Kidney epithelial cell (primary cell): ENCODE data around the gene TSPAN5. TPM values are rescaled to one million over a fixed set of nuclear protein-coding genes. Genes with fewer than 3 reads are reported as not detected.

Source experiments
- DNase-seq: peaks from one replicate; pipeline ENCODE4 v3.0.0-alpha.2; 2010; ENCODE audit warnings: low read depth
- H3K27me3 ChIP-seq: 2 replicates; pipeline ENCODE4 v1.6.0; 2011; ENCODE audit warnings: low read length; ENCODE audit not compliant: control insufficient read depth, insufficient read depth
- H3K36me3 ChIP-seq: 2 replicates; pipeline ENCODE4 v1.5.1; 2011; ENCODE audit warnings: low read length; ENCODE audit not compliant: control insufficient read depth, insufficient read depth
- H3K4me3 ChIP-seq: 2 replicates; pipeline ENCODE4 v1.5.1; 2011; ENCODE audit warnings: low read depth, mild to moderate bottlenecking, control low read depth, low read length
- CTCF ChIP-seq: IDR thresholded peaks from 2 replicates; pipeline ENCODE4 v1.5.1; 2011; ENCODE audit warnings: mild to moderate bottlenecking, moderate library complexity, low read length, control low read depth, inconsistent platforms; ENCODE audit not compliant: insufficient read depth, poor library complexity, severe bottlenecking
- total RNA-seq: library from RNA; depleted of rRNA; stranded (reverse); fragments of >200 nt; gene quantifications from 2 replicates; pipeline ENCODE4 v1.2.3, GENCODE V29; 2015

Gene TSPAN5
- total RNA-seq, 1 donor from 2014 or later = 20.5 TPM

GRCh38 chr4:98677799-98678198 lies 19.4 kb upstream of the TSPAN5 start:
- Histone ChIP-seq H3K36me3 (no peaks in the 10 kb centered on the region), H3K4me3 (no peak overlapping the region), H3K27me3 (no peaks in the 10 kb centered on the region)
- DNase-seq = no peak
- TF ChIP-seq CTCF = no peak

GRCh38 chr4:98674404-98675173 lies 16.2 kb upstream of the TSPAN5 start:
- no peak for DNase-seq
- no peaks in the 10 kb centered on the region for H3K27me3 ChIP-seq
- H3K4me3 ChIP-seq = no peak overlapping the region
- TF ChIP-seq CTCF = no peak
- H3K36me3 ChIP-seq = no peaks in the 10 kb centered on the region

GRCh38 chr4:98673978-98674377 lies 15.6 kb upstream of the TSPAN5 start:
- TF ChIP-seq CTCF = no peak
- no peaks in the 10 kb centered on the region for H3K36me3 ChIP-seq
- no peak for DNase-seq
- H3K27me3 ChIP-seq = no peaks in the 10 kb centered on the region
- H3K4me3 ChIP-seq = no peak overlapping the region

- no peak for DNase-seq
- Histone ChIP-seq H3K36me3 (no peaks in the 10 kb centered on the region), H3K27me3 (no peaks in the 10 kb centered on the region), H3K4me3 (no peak overlapping the region)
- no peak for TF ChIP-seq CTCF
Measured at GRCh38 chr4:98673288-98673644, 14.9 kb upstream of the TSPAN5 start.

DNA sequence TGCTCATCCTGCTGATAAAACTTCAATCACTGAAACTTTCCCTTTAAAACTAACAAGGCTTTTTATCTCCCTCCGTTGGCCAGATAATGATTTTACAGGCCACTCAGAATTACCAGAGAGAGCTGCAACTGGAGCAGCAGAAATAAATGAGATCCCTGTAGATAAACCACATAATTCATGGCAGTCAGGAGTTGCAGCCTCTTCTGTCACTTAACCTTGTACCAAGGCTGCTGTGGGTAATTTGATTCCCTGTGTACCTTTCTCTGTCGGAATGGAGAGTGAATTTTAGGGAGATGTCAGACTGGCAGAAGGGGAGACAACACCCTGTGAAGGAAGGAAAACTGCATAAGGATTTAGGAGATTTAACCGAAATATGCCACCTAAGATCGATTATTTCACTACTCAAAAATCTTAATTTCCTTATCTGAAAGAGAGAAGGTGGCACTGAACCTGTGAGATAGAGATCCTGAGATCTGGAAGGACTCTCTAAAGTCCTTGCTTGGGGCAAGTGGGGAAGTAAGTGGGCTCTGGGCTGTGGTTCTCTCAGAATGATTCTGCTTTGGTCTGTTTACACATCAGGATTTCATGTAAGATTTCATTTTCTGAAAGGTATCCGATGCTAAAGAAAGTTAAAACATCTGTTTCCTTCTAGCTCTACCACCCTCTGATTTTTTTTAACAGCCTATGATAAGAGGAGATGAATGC lies 14.3 kb upstream of the TSPAN5 start:
- Histone ChIP-seq H3K27me3 (no peaks in the 10 kb centered on the region), H3K36me3 (no peaks in the 10 kb centered on the region), H3K4me3 (no peak overlapping the region)
- no peak for TF ChIP-seq CTCF
- DNase-seq = no peak

- Histone ChIP-seq H3K27me3 (no peaks in the 10 kb centered on the region), H3K36me3 (no peaks in the 10 kb centered on the region), H3K4me3 (no peak overlapping the region)
- no peak for DNase-seq
- no peak for TF ChIP-seq CTCF
Measured at GRCh38 chr4:98671131-98671530, 12.7 kb upstream of the TSPAN5 start.
